Measurements from ENCODE around the gene GRIA3.

- no peak for TF ChIP-seq CTCF (IDR thresholded peaks at IDR 0.05)
- TF ChIP-seq POLR2A (IDR thresholded peaks at IDR 0.05) = no peak
Measured at GRCh38 chrX:123340696-123341095, 156.6 kb downstream of the GRIA3 start.
